ENCODE measurements around the gene BRD3OS. TPM values are rescaled to one million over a fixed set of nuclear protein-coding genes. Genes with fewer than 3 reads are reported as not detected.

Gene BRD3OS
- total and polyA plus RNA-seq, 2 donors (not counting 1 experiment from before 2014, with no cell fraction given) = 12.0 to 25.3 TPM

- peaks cover 13% of the 10 kb centered on the region for H4K20me1 ChIP-seq (ENCODE audit: control insufficient read depth, insufficient read depth, low read length, poor library complexity, severe bottlenecking)
- no peak for TF ChIP-seq EZH2 (IDR thresholded peaks at IDR 0.05; ENCODE audit: borderline replicate concordance, insufficient read depth, low read depth, low read length, poor library complexity, severe bottlenecking)
- no peak for TF ChIP-seq CTCF (IDR thresholded peaks at IDR 0.05)
- H3K27me3 ChIP-seq (replicated peaks in 1 of 4; ENCODE audit: control extremely low read depth in 1 of 4, control insufficient read depth in 3 of 4, insufficient read depth in 4 of 4, low read length in 3 of 4) = no peaks in the 10 kb centered on the region
- no peaks in the 10 kb centered on the region for H3K27me3 Mint-ChIP-seq
- no peak overlapping the region for H3K27ac Mint-ChIP-seq
- peaks cover 6 to 19% of the 10 kb centered on the region in 2 donors for H3K4me1 ChIP-seq (ENCODE audit: control insufficient read depth in 2 of 2, insufficient read depth in 2 of 2, low read length in 2 of 2)
- H3K4me2 ChIP-seq (replicated peaks; ENCODE audit: low read depth, low read length, poor library complexity, severe bottlenecking) = peak overlapping the region; percentile 89
- intact Hi-C loops (cut with micrococcal nuclease) = no loop called here
- 97% methylated on average over 18 of the region's 18 CpGs for WGBS (ENCODE audit: insufficient coverage)
- ATAC-seq (ENCODE audit: low read depth) (no peak), DNase-seq (peak; percentile 28)
- H3K36me3 ChIP-seq (replicated peaks in 1 of 2; ENCODE audit: control extremely low read depth in 1 of 2, control insufficient read depth in 1 of 2, extremely low read depth in 1 of 2, insufficient read depth in 2 of 2, low read length in 1 of 2) = peaks cover 0 to 21% of the 10 kb centered on the region in 2 experiments
- H3K4me1 Mint-ChIP-seq = peaks cover 11% of the 10 kb centered on the region
- POLR2A ChIA-PET = interaction anchor here (0.9 to 1.6 kb wide), 2 partner anchors 33 to 240 kb away, joined by 4 to 6 read pairs; no protein-coding TSS in a partner anchor
- H3K27ac ChIP-seq (ENCODE audit: low read length in 2 of 2) = no peak overlapping the region
- peaks cover 4% of the 10 kb centered on the region for H3K79me2 ChIP-seq (ENCODE audit: control insufficient read depth, insufficient read depth, low read length)
- H3K4me3 Mint-ChIP-seq = peak overlapping the region; percentile 86
- no peaks in the 10 kb centered on the region for H3K9me3 Mint-ChIP-seq (ENCODE audit: insufficient read depth)
- H3K4me3 ChIP-seq (ENCODE audit: control extremely low read depth in 1 of 5, extremely low read depth in 1 of 5, insufficient read depth in 1 of 5, low read depth in 2 of 5, low read length in 4 of 5) = peak overlapping the region in 1 of 5 experiments; percentile 79
- H3K9ac ChIP-seq (ENCODE audit: low read length) = no peak overlapping the region
- CTCF ChIA-PET = interaction anchor here (1.4 to 1.8 kb wide), 2 partner anchors 29 to 244 kb away, joined by 4 to 7 read pairs; no protein-coding TSS in a partner anchor
- peaks cover 0 to 4% (median 0%) of the 10 kb centered on the region in 3 donors for H3K9me3 ChIP-seq (ENCODE audit: control extremely low read depth in 1 of 3, control insufficient read depth in 2 of 3, insufficient read depth in 1 of 3, low read length in 2 of 3)
- H2AFZ ChIP-seq (ENCODE audit: insufficient read depth, low read depth, low read length, poor library complexity, severe bottlenecking) = no peak overlapping the region
These were observed 1.3 kb downstream of the BRD3OS start for GRCh38 chr9:134026581-134026980.

GRCh38 chr9:134026981-134027380 is 1.7 kb downstream of the BRD3OS start:
- POLR2A ChIA-PET = interaction anchor here (0.6 kb wide), 1 partner anchor 1080 kb away, joined by 3 read pairs; no protein-coding TSS in a partner anchor
- H3K9me3 ChIP-seq (ENCODE audit: control extremely low read depth in 1 of 3, control insufficient read depth in 2 of 3, insufficient read depth in 1 of 3, low read length in 2 of 3) = peaks cover 0 to 4% (median 0%) of the 10 kb centered on the region in 3 donors
- H3K36me3 ChIP-seq (replicated peaks in 1 of 2; ENCODE audit: control extremely low read depth in 1 of 2, control insufficient read depth in 1 of 2, extremely low read depth in 1 of 2, insufficient read depth in 2 of 2, low read length in 1 of 2) = peaks cover 0 to 25% of the 10 kb centered on the region in 2 experiments
- WGBS (ENCODE audit: insufficient coverage) = 96% methylated on average over 7 of the region's 8 CpGs
- Mint-ChIP-seq H3K4me3 (peak overlapping the region; percentile 64), H3K9me3 (ENCODE audit: insufficient read depth) (no peaks in the 10 kb centered on the region), H3K27ac (no peak overlapping the region), H3K27me3 (no peaks in the 10 kb centered on the region), H3K4me1 (peaks cover 11% of the 10 kb centered on the region)
- ATAC-seq (ENCODE audit: low read depth) (no peak), DNase-seq (no peak)
- H2AFZ ChIP-seq (ENCODE audit: insufficient read depth, low read depth, low read length, poor library complexity, severe bottlenecking) = no peak overlapping the region
- CTCF ChIA-PET = interaction anchor here (1.4 kb wide), 1 partner anchor 29 kb away, joined by 4 read pairs; no protein-coding TSS in a partner anchor
- peaks cover 4% of the 10 kb centered on the region for H3K79me2 ChIP-seq (ENCODE audit: control insufficient read depth, insufficient read depth, low read length)
- TF ChIP-seq CTCF (IDR thresholded peaks at IDR 0.05) = no peak
- TF ChIP-seq EZH2 (IDR thresholded peaks at IDR 0.05; ENCODE audit: borderline replicate concordance, insufficient read depth, low read depth, low read length, poor library complexity, severe bottlenecking) = no peak
- no peak overlapping the region for H3K27ac ChIP-seq (ENCODE audit: low read length in 2 of 2)
- no peaks in the 10 kb centered on the region for H3K27me3 ChIP-seq (replicated peaks in 1 of 4; ENCODE audit: control extremely low read depth in 1 of 4, control insufficient read depth in 3 of 4, insufficient read depth in 4 of 4, low read length in 3 of 4)
- intact Hi-C loops (cut with micrococcal nuclease) = no loop called here
- no peak overlapping the region for H3K4me3 ChIP-seq (ENCODE audit: control extremely low read depth in 1 of 5, extremely low read depth in 1 of 5, insufficient read depth in 1 of 5, low read depth in 2 of 5, low read length in 4 of 5)
- peaks cover 13% of the 10 kb centered on the region for H4K20me1 ChIP-seq (ENCODE audit: control insufficient read depth, insufficient read depth, low read length, poor library complexity, severe bottlenecking)
- H3K4me1 ChIP-seq (ENCODE audit: control insufficient read depth in 2 of 2, insufficient read depth in 2 of 2, low read length in 2 of 2) = peaks cover 6 to 19% of the 10 kb centered on the region in 2 donors
- H3K9ac ChIP-seq (ENCODE audit: low read length) = no peak overlapping the region
- no peak overlapping the region for H3K4me2 ChIP-seq (replicated peaks; ENCODE audit: low read depth, low read length, poor library complexity, severe bottlenecking)
